ENCODE data around the gene GNAQ. TPM values are rescaled to one million over a fixed set of nuclear protein-coding genes. Genes with fewer than 3 reads are reported as not detected.

Gene GNAQ
- total and polyA plus RNA-seq, 2 experiments from 2014 or later: 25.7 to 47.9 TPM

DNA sequence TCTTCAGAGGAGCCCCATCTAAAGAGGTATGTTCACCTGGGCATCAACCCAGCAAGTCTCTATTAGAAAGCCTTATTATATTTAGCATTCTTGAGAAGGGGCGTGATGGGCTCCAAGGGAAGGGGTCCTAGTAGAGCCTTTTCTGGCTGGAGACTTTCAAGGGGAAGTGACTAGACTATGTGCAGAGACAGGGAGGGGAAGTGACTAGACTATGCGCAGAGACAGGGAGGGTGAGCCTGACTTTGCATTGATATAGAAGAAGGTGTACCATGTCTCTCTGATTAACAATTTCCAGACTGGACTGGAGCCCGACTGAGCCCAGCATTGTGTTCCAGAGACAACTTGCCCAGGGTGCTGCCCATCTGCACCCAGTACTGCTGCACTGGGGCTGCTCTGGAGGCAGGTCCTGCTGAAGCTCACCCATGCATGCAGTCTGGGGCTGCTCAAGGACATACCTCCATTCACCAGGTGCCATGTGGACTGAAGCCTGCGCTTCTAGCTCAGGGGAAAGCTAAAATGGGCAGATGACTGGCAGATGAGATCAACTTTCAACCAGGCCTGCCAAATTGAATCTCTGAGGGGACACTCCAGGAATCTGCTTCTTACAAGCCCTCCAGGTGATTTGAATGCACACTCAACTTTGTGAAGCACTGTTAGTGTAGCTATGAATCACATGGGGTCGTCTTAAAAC, 300.5 kb downstream of the GNAQ start:
- WGBS (ENCODE audit: low lambda C conversion rate, missing lambda C conversion rate): 91% methylated on average over 5 of the region's 5 CpGs
- Histone ChIP-seq H4K20me1 (ENCODE audit: insufficient read depth, poor library complexity, severe bottlenecking) (no peaks in the 10 kb centered on the region), H3K9me3 (ENCODE audit: low read depth) (no peaks in the 10 kb centered on the region), H2AFZ (no peak overlapping the region), H3K27ac (peak overlapping the region; percentile 50), H3K36me3 (replicated peaks; ENCODE audit: insufficient read depth, low read depth) (peaks cover 8% of the 10 kb centered on the region), H3K4me1 (ENCODE audit: insufficient read depth) (no peaks in the 10 kb centered on the region), H3K79me2 (no peaks in the 10 kb centered on the region), H3K4me2 (no peak overlapping the region), H3K27me3 (no peaks in the 10 kb centered on the region), H3K9me2 (replicated peaks; ENCODE audit: insufficient read depth) (no peaks in the 10 kb centered on the region), H3K4me3 (no peak overlapping the region)
- TF ChIP-seq EZH2 (IDR thresholded peaks at IDR 0.05; ENCODE audit: borderline replicate concordance): no peak
- TF ChIP-seq, protein P1, sequence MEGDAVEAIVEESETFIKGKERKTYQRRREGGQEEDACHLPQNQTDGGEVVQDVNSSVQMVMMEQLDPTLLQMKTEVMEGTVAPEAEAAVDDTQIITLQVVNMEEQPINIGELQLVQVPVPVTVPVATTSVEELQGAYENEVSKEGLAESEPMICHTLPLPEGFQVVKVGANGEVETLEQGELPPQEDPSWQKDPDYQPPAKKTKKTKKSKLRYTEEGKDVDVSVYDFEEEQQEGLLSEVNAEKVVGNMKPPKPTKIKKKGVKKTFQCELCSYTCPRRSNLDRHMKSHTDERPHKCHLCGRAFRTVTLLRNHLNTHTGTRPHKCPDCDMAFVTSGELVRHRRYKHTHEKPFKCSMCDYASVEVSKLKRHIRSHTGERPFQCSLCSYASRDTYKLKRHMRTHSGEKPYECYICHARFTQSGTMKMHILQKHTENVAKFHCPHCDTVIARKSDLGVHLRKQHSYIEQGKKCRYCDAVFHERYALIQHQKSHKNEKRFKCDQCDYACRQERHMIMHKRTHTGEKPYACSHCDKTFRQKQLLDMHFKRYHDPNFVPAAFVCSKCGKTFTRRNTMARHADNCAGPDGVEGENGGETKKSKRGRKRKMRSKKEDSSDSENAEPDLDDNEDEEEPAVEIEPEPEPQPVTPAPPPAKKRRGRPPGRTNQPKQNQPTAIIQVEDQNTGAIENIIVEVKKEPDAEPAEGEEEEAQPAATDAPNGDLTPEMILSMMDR (IDR thresholded peaks at IDR 0.05; ENCODE audit: poor library complexity): no peak
- no peak for TF ChIP-seq EZH2phosphoT487 (IDR thresholded peaks at IDR 0.05; ENCODE audit: low read depth, severe bottlenecking, unreplicated experiment)
- DNase-seq (ENCODE audit: low spot score): no peak

DNA sequence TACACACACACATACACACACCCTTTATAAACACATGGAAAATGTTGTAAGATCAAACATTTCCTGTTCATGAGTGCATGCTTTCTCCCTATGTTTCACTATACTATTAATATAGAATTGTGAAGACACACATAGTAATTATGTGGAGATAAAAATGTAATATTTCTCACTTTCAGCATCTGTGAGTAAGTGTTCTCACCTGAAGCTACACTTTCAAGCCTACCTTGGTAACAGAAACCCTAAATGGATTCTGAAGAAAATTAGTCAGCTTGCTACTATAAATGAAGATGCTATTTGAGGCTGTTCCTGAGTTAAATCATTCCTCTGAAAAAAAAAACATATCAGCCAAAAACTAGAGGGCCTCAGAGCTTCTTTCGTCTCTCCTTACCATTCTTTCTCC, 302.4 kb downstream of the GNAQ start:
- H3K4me2 ChIP-seq: no peak overlapping the region
- no peaks in the 10 kb centered on the region for H3K4me1 ChIP-seq (ENCODE audit: insufficient read depth)
- no peaks in the 10 kb centered on the region for H4K20me1 ChIP-seq (ENCODE audit: insufficient read depth, poor library complexity, severe bottlenecking)
- H3K79me2 ChIP-seq: no peaks in the 10 kb centered on the region
- H3K9me2 ChIP-seq (replicated peaks; ENCODE audit: insufficient read depth): no peaks in the 10 kb centered on the region
- no peak overlapping the region for H3K4me3 ChIP-seq
- H3K9me3 ChIP-seq (ENCODE audit: low read depth): no peaks in the 10 kb centered on the region
- H3K36me3 ChIP-seq (replicated peaks; ENCODE audit: insufficient read depth, low read depth): peaks cover 12% of the 10 kb centered on the region
- no peak overlapping the region for H3K27ac ChIP-seq
- WGBS (ENCODE audit: low lambda C conversion rate, missing lambda C conversion rate): 100% methylated on average over 1 of the region's 1 CpG
- H3K27me3 ChIP-seq: no peaks in the 10 kb centered on the region
- H2AFZ ChIP-seq: no peak overlapping the region
- DNase-seq (ENCODE audit: low spot score): no peak
- TF ChIP-seq EZH2phosphoT487 (IDR thresholded peaks at IDR 0.05; ENCODE audit: low read depth, severe bottlenecking, unreplicated experiment) (no peak), EZH2 (IDR thresholded peaks at IDR 0.05; ENCODE audit: borderline replicate concordance) (no peak)
- TF ChIP-seq, protein P1 (IDR thresholded peaks at IDR 0.05; ENCODE audit: poor library complexity): no peak

DNA sequence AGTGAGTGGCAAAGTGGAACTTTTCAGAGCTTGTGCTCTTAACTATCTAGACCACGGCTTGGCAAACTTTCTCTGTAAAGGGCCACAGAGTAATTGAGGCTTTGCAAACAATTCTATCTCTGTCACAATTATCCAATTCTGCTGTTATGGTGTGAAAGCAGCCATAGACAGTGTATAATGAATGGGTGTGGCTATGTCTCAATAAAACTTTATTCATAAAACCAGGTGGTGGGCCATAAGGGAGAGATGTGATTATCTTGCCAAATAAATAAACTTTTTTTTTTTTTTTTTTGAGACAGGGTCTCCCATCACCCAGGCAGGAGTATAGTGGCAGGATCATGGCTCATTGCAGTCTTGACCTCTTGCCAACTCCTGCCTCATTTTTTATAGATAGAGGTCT, 304.8 kb downstream of the GNAQ start:
- DNase-seq (ENCODE audit: low spot score): no peak
- Histone ChIP-seq H3K27ac (no peak overlapping the region), H3K4me2 (no peak overlapping the region), H3K36me3 (replicated peaks; ENCODE audit: insufficient read depth, low read depth) (peaks cover 12% of the 10 kb centered on the region), H3K9me2 (replicated peaks; ENCODE audit: insufficient read depth) (no peaks in the 10 kb centered on the region), H3K4me1 (ENCODE audit: insufficient read depth) (no peaks in the 10 kb centered on the region), H2AFZ (no peak overlapping the region), H4K20me1 (ENCODE audit: insufficient read depth, poor library complexity, severe bottlenecking) (no peaks in the 10 kb centered on the region), H3K79me2 (no peaks in the 10 kb centered on the region), H3K4me3 (no peak overlapping the region), H3K27me3 (no peaks in the 10 kb centered on the region), H3K9me3 (ENCODE audit: low read depth) (no peaks in the 10 kb centered on the region)
- TF ChIP-seq EZH2phosphoT487 (IDR thresholded peaks at IDR 0.05; ENCODE audit: low read depth, severe bottlenecking, unreplicated experiment): no peak
- TF ChIP-seq, protein P1 (IDR thresholded peaks at IDR 0.05; ENCODE audit: poor library complexity): no peak
- no peak for TF ChIP-seq EZH2 (IDR thresholded peaks at IDR 0.05; ENCODE audit: borderline replicate concordance)
- 90% methylated on average over 1 of the region's 1 CpG for WGBS (ENCODE audit: low lambda C conversion rate, missing lambda C conversion rate)
